Muscle of arm (tissue), 12 donors: ENCODE results near the gene ZNF460. TPM values are rescaled to one million over a fixed set of nuclear protein-coding genes. Genes with fewer than 3 reads are reported as not detected.

ENCODE experiments used
- DNase-seq: peaks from one replicate; pipeline ENCODE4 v3.0.0-alpha.2; 2013
- polyA plus RNA-seq, 12 donors: library from polyadenylated mRNA; unstranded; fragments of 120-200 nt; gene quantifications; one replicate each; pipeline ENCODE4 v1.2.1, GENCODE V29; 2013; ENCODE audit not compliant: insufficient read length in 12 of 12

Gene ZNF460
- polyA plus RNA-seq, 12 donors: 2.3 to 5.7 (median 3.7) TPM; not detected in 2

- no peak for DNase-seq
These were observed 62.3 kb downstream of the ZNF460 start for GRCh38 chr19:57342582-57342981.

Other genes starting within 250 kb of the ZNF460 start
- gene USP29, start 160.5 kb upstream of the ZNF460 start, polyA plus RNA-seq: not detected
- under 1 TPM in 1 of 12 donors, not detected in 11; 0.09 TPM for gene ZIM3, start 135.3 kb upstream of the ZNF460 start, polyA plus RNA-seq
- gene DUXA, start 113.0 kb upstream of the ZNF460 start, polyA plus RNA-seq: not detected
- 10 to 100 TPM in 9 of 12 donors, 1 to 10 TPM in 2, not detected in 1; 9.5 to 15.6 (median 14.1) TPM for gene ZNF264, start 89.0 kb upstream of the ZNF460 start, polyA plus RNA-seq
- gene AURKC, start 49.5 kb upstream of the ZNF460 start, polyA plus RNA-seq: 1 to 10 TPM in 7 of 12 donors, under 1 TPM in 3, not detected in 2; 0.62 to 2.2 (median 1.3) TPM
- 1 to 10 TPM in 10 of 12 donors, not detected in 2; 4.3 to 6.2 (median 5.6) TPM for gene ZNF805, start 39.9 kb upstream of the ZNF460 start, polyA plus RNA-seq
- 1 to 10 TPM in 11 of 12 donors, not detected in 1; 4.7 to 7.1 (median 6.1) TPM for gene ZNF543, start 40.0 kb downstream of the ZNF460 start, polyA plus RNA-seq
- gene ZNF304, start 70.8 kb downstream of the ZNF460 start, polyA plus RNA-seq: 10 to 100 TPM in 7 of 12 donors, 1 to 10 TPM in 4, not detected in 1; 8.9 to 12.5 (median 10.2) TPM
- gene TRAPPC2B, start 83.1 kb downstream of the ZNF460 start, polyA plus RNA-seq: 10 to 100 TPM in 10 of 12 donors, not detected in 2; 12.0 to 18.6 (median 15.0) TPM
- gene ZNF547, start 83.1 kb downstream of the ZNF460 start, polyA plus RNA-seq: 1 to 10 TPM in 10 of 12 donors, not detected in 2; 2.2 to 6.1 (median 3.6) TPM
- 10 to 100 TPM in 11 of 12 donors, not detected in 1; 12.6 to 46.8 (median 20.3) TPM for gene ZNF548, start 109.4 kb downstream of the ZNF460 start, polyA plus RNA-seq
- 10 to 100 TPM in 3 of 12 donors, 1 to 10 TPM in 8, not detected in 1; 6.3 to 16.4 (median 8.4) TPM for gene ZNF17, start 130.7 kb downstream of the ZNF460 start, polyA plus RNA-seq
- 1 to 10 TPM in 11 of 12 donors, not detected in 1; 3.4 to 9.7 (median 7.6) TPM for gene ZNF749, start 154.8 kb downstream of the ZNF460 start, polyA plus RNA-seq
- gene VN1R1, start 176.7 kb downstream of the ZNF460 start, polyA plus RNA-seq: 1 to 10 TPM in 8 of 12 donors, under 1 TPM in 2, not detected in 2; 0.90 to 4.0 (median 1.6) TPM
- gene ZNF772, start 197.1 kb downstream of the ZNF460 start, polyA plus RNA-seq: 10 to 100 TPM in 8 of 12 donors, 1 to 10 TPM in 2, not detected in 2; 9.2 to 17.3 (median 11.2) TPM
- gene ZNF419, start 207.3 kb downstream of the ZNF460 start, polyA plus RNA-seq: 10 to 100 TPM in 7 of 12 donors, 1 to 10 TPM in 4, not detected in 1; 8.0 to 13.4 (median 10.2) TPM
- gene ZNF773, start 219.5 kb downstream of the ZNF460 start, polyA plus RNA-seq: 10 to 100 TPM in 1 of 12 donors, 1 to 10 TPM in 10, not detected in 1; 6.4 to 16.4 (median 7.6) TPM
- gene ZNF549, start 246.9 kb downstream of the ZNF460 start, polyA plus RNA-seq: 10 to 100 TPM in 2 of 12 donors, 1 to 10 TPM in 9, not detected in 1; 6.0 to 11.0 (median 7.4) TPM